Measurements from ENCODE around the gene CNTN2. TPM values are rescaled to one million over a fixed set of nuclear protein-coding genes. Genes with fewer than 3 reads are reported as not detected.

The CNTN2 gene
- total and polyA plus RNA-seq, 2 of the 4 experiments (the other 2 are of a cell fraction): not detected

GRCh38 chr1:205009670-205010069 lies 33.3 kb upstream of the CNTN2 start:
- dilution Hi-C loops (cut with HindIII; ENCODE audit: low sequenced_read_pairs, unreplicated experiment): no loop called here

More at GRCh38 chr1:205009670-205010069, 33.3 kb upstream of the CNTN2 start:
- no peak for DNase-seq
- Histone ChIP-seq H3K4ac (ENCODE audit: low read depth, low read length) (no peak overlapping the region), H3K56ac (ENCODE audit: extremely low read depth, insufficient read depth, low read length) (no peak overlapping the region), H3K27me3 (ENCODE audit: control insufficient read depth, insufficient read depth, low read length) (peaks cover 48% of the 10 kb centered on the region), H3K4me2 (ENCODE audit: low read depth, low read length) (no peak overlapping the region), H2BK15ac (ENCODE audit: low read depth, low read length) (no peak overlapping the region), H3K14ac (replicated peaks; ENCODE audit: low read depth, low read length) (no peak overlapping the region), H4K5ac (ENCODE audit: low read depth, low read length) (no peak overlapping the region), H3K23ac (ENCODE audit: low read depth, low read length) (no peak overlapping the region), H3K9me3 (ENCODE audit: control insufficient read depth, insufficient read depth, low read length) (no peaks in the 10 kb centered on the region), H3K36me3 (ENCODE audit: control insufficient read depth, insufficient read depth, low read length) (no peaks in the 10 kb centered on the region), H3K18ac (ENCODE audit: low read depth, low read length) (no peak overlapping the region), H2AFZ (replicated peaks; ENCODE audit: low read length, poor library complexity) (no peak overlapping the region), H3K79me1 (ENCODE audit: low read depth in 1 of 2, low read length in 2 of 2) (no peaks in the 10 kb centered on the region), H4K91ac (ENCODE audit: insufficient read depth, low read depth, low read length) (no peak overlapping the region), H2AK9ac (replicated peaks; ENCODE audit: low read depth, low read length, poor library complexity) (peak overlapping the region; percentile 81), H2AK5ac (ENCODE audit: low read depth, low read length) (no peak overlapping the region), H3K9me1 (ENCODE audit: insufficient read depth, low read length) (no peaks in the 10 kb centered on the region), H4K8ac (ENCODE audit: low read depth in 2 of 2, low read length in 2 of 2) (no peak overlapping the region), H2BK120ac (ENCODE audit: low read depth, low read length) (no peak overlapping the region), H3K27ac (ENCODE audit: insufficient read depth, low read length) (no peak overlapping the region), H4K20me1 (ENCODE audit: insufficient read depth, low read length) (no peaks in the 10 kb centered on the region), H3K4me3 (ENCODE audit: insufficient read depth, low read depth, low read length) (no peak overlapping the region), H2BK5ac (ENCODE audit: low read depth, low read length, poor library complexity, severe bottlenecking) (no peak overlapping the region), H3K4me1 (ENCODE audit: control insufficient read depth, insufficient read depth, low read length) (no peaks in the 10 kb centered on the region), H3K9ac (ENCODE audit: low read depth, low read length) (no peak overlapping the region), H2BK20ac (ENCODE audit: low read depth, low read length) (no peak overlapping the region)
- ChIA-PET POLR2A (ENCODE audit: unreplicated experiment) (no interaction called here), CTCF (no interaction called here)
- no TSS peak for BruUV-seq (replicated peaks)
- WGBS, 2 experiments (ENCODE audit: extremely low coverage in 2 of 2, insufficient read length in 1 of 2): 100% methylated on average over 2 of the region's 12 CpGs; no CpG with 5 or more reads in 1 of the 2 experiments
- ATAC-seq (ENCODE audit: low read depth): no peak
- intact Hi-C loops (cut with micrococcal nuclease): no loop called here
- in situ Hi-C loops (cut with MboI; ENCODE audit: low sequenced_read_pairs): no loop called here
- no peak for TF ChIP-seq FOS (IDR thresholded peaks at IDR 0.05; ENCODE audit: low read depth, low read length)
- TF ChIP-seq BHLHE40 (IDR thresholded peaks at IDR 0.05; ENCODE audit: low read depth, low read length): no peak
- no peak for TF ChIP-seq MXI1 (IDR thresholded peaks at IDR 0.05; ENCODE audit: borderline replicate concordance, low read depth, low read length)
- no peak for TF ChIP-seq POLR2A (IDR thresholded peaks at IDR 0.05; ENCODE audit: low read depth, low read length)
- no peak for TF ChIP-seq CEBPB (IDR thresholded peaks at IDR 0.05; ENCODE audit: low read depth, low read length)
- TF ChIP-seq RFX5 (IDR thresholded peaks at IDR 0.05; ENCODE audit: low read depth, low read length): no peak
- TF ChIP-seq ELK1 (IDR thresholded peaks at IDR 0.05; ENCODE audit: borderline replicate concordance, low read depth, low read length): no peak
- TF ChIP-seq MAZ (IDR thresholded peaks at IDR 0.05; ENCODE audit: borderline replicate concordance, low read depth, low read length): no peak
- TF ChIP-seq RAD21 (IDR thresholded peaks at IDR 0.05; ENCODE audit: low read length): no peak
- no peak for TF ChIP-seq SMC3 (IDR thresholded peaks at IDR 0.05; ENCODE audit: low read depth, low read length)
- no peak for TF ChIP-seq USF2 (IDR thresholded peaks at IDR 0.05; ENCODE audit: low read depth, low read length)
- TF ChIP-seq MAFK (IDR thresholded peaks at IDR 0.05; ENCODE audit: low read depth, low read length): no peak
- no peak for TF ChIP-seq NFE2L2 (IDR thresholded peaks at IDR 0.05; ENCODE audit: low read depth, low read length)
